Progenitor cell of endocrine pancreas (in vitro differentiated cells): ENCODE results near the gene RUNX3. TPM values are rescaled to one million over a fixed set of nuclear protein-coding genes. Genes with fewer than 3 reads are reported as not detected.

Experiments
- DNase-seq: peaks from one replicate; pipeline ENCODE4 v3.0.0; 2021; ENCODE audit warnings: low spot score; ENCODE audit not compliant: unreplicated experiment
- H3K27ac Mint-ChIP-seq: 2 replicates; pipeline ENCODE4 v1.8.0; 2021; ENCODE audit warnings: mild to moderate bottlenecking, moderate library complexity, mixed read lengths
- H3K27me3 Mint-ChIP-seq: 2 replicates; pipeline ENCODE4 v1.8.0; 2021; ENCODE audit warnings: mixed read lengths
- H3K36me3 Mint-ChIP-seq: 2 replicates; pipeline ENCODE4 v1.8.0; 2022; ENCODE audit warnings: mixed read lengths; ENCODE audit not compliant: insufficient read depth
- H3K4me1 Mint-ChIP-seq: 2 replicates; pipeline ENCODE4 v1.8.0; 2021; ENCODE audit warnings: low read depth, mixed read lengths
- H3K4me3 Mint-ChIP-seq: 2 replicates; pipeline ENCODE4 v1.8.0; 2021; ENCODE audit warnings: low read depth, mild to moderate bottlenecking, moderate library complexity, mixed read lengths
- H3K9me3 Mint-ChIP-seq: 2 replicates; pipeline ENCODE4 v1.8.0; 2021; ENCODE audit warnings: low read depth, mixed read lengths
- CTCF ChIP-seq: fragments of 200-600 bp; sonication (generic); IDR thresholded peaks from one replicate; pipeline ENCODE4 v1.5.0; 2021; ENCODE audit warnings: antibody characterized with exemption, mild to moderate bottlenecking; ENCODE audit not compliant: unreplicated experiment
- total RNA-seq: library from RNA; stranded (reverse); gene quantifications from 2 replicates; pipeline ENCODE4 v1.2.1, GENCODE V29; 2021

Gene RUNX3
- total RNA-seq, 1 donor from 2014 or later, result not detected

GRCh38 chr1:24897263-24898151, 32.6 kb downstream of the RUNX3 start:
- peaks cover 20% of the 10 kb centered on the region for H3K27me3 Mint-ChIP-seq
- H3K4me1 Mint-ChIP-seq, result no peaks in the 10 kb centered on the region
- peaks cover 4% of the 10 kb centered on the region for H3K9me3 Mint-ChIP-seq
- no peak for DNase-seq
- no peak for TF ChIP-seq CTCF
- peaks cover 1% of the 10 kb centered on the region for H3K36me3 Mint-ChIP-seq
- no peak overlapping the region for H3K4me3 Mint-ChIP-seq
- H3K27ac Mint-ChIP-seq, result no peak overlapping the region

GRCh38 chr1:24896596-24897262, 33.3 kb downstream of the RUNX3 start:
- no peak for DNase-seq
- TF ChIP-seq CTCF, result no peak
- Mint-ChIP-seq H3K4me1 (no peaks in the 10 kb centered on the region), H3K9me3 (peaks cover 6% of the 10 kb centered on the region), H3K27ac (no peak overlapping the region), H3K27me3 (peaks cover 20% of the 10 kb centered on the region), H3K36me3 (peaks cover 1% of the 10 kb centered on the region), H3K4me3 (no peak overlapping the region)

DNA sequence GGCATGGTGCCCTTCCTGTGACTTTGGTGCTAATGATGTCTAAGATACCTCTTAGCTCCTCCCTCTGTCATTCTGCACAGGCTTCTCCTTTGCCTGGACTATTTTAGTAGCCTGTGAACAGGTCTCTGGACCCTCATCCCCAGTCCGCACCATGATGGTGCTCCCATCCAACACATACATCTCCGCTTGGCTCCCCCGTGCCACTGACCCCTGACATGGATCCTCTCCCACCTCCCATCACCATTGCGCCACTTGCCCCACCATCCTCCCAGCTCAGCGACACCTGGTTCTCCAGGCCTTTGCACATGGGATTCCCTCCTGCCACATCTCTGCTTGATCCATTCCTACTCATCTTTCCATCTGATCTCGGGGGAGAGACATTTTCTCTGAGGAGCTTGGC, 33.9 kb downstream of the RUNX3 start:
- DNase-seq, result no peak
- Mint-ChIP-seq H3K27ac (no peak overlapping the region), H3K4me3 (no peak overlapping the region), H3K9me3 (peaks cover 6% of the 10 kb centered on the region), H3K36me3 (peaks cover 1% of the 10 kb centered on the region), H3K4me1 (no peaks in the 10 kb centered on the region), H3K27me3 (peaks cover 20% of the 10 kb centered on the region)
- no peak for TF ChIP-seq CTCF

DNA sequence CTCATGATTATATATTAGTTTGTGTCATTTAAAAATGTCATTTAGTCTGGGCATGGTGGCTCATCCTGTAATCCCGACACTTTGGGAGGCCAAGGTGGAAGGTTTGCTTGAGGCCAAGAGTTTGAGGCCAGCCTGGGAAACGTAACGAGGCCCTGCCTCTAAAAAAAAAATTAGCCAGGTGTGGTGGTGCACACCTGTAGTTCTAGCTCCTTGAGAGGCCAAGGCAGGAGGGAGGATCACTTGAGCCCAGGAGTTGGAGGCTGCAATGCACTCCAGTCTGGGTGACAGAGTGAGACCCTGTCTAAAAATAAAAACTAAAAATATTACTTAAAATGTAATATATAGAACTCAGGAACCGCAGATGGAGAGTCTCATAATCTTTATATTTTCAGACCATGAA, 34.6 kb downstream of the RUNX3 start:
- Mint-ChIP-seq H3K4me3 (no peak overlapping the region), H3K27ac (no peak overlapping the region), H3K9me3 (peaks cover 6% of the 10 kb centered on the region), H3K36me3 (peaks cover 1% of the 10 kb centered on the region), H3K4me1 (no peaks in the 10 kb centered on the region), H3K27me3 (peaks cover 19% of the 10 kb centered on the region)
- TF ChIP-seq CTCF, result no peak
- no peak for DNase-seq

DNA sequence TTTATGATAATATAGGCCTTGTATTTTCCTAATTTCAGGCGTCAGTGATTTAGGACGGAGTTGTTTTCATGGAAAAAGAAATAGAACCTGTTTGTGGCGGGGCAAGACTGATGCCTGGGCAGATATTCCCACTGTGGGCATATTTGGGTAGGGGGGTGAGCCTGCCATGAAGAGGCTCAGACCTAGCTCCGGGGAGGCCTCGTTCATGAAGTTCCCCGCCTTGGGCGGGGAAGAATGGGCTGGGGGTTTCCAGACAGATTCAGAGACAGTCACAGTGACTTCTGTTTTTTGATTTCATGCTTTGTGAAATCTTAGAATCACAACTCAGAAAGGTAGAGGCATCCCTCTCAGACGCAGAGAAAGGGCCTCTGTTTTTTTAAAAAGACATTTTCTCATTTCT, 36.1 kb downstream of the RUNX3 start:
- no peaks in the 10 kb centered on the region for H3K4me1 Mint-ChIP-seq
- H3K27me3 Mint-ChIP-seq, result peaks cover 7% of the 10 kb centered on the region
- H3K9me3 Mint-ChIP-seq, result peaks cover 6% of the 10 kb centered on the region
- no peak for TF ChIP-seq CTCF
- H3K36me3 Mint-ChIP-seq, result peaks cover 1% of the 10 kb centered on the region
- no peak overlapping the region for H3K4me3 Mint-ChIP-seq
- no peak for DNase-seq
- H3K27ac Mint-ChIP-seq, result no peak overlapping the region
